ENCODE results near the gene CCDC68.

DNA sequence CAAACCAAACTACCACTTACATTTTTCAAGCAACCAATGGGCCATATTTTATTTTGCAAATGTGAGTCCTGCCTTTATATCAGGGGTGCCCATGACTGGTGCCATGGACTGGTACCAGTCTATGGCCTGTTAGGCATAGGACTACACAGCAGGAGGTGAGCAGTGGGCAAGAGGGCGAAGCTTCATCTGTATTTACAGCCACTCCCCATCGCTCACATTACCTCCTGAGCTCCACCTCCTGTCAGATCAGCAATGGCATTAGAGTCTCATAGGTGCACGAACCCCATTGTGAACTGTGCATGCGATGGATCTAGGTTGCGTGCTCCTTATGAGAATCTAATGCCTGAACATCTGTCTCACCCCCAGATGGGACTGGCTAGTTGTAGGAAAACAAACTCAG lies 53.6 kb downstream of the CCDC68 start:
- TF ChIP-seq, protein P1, sequence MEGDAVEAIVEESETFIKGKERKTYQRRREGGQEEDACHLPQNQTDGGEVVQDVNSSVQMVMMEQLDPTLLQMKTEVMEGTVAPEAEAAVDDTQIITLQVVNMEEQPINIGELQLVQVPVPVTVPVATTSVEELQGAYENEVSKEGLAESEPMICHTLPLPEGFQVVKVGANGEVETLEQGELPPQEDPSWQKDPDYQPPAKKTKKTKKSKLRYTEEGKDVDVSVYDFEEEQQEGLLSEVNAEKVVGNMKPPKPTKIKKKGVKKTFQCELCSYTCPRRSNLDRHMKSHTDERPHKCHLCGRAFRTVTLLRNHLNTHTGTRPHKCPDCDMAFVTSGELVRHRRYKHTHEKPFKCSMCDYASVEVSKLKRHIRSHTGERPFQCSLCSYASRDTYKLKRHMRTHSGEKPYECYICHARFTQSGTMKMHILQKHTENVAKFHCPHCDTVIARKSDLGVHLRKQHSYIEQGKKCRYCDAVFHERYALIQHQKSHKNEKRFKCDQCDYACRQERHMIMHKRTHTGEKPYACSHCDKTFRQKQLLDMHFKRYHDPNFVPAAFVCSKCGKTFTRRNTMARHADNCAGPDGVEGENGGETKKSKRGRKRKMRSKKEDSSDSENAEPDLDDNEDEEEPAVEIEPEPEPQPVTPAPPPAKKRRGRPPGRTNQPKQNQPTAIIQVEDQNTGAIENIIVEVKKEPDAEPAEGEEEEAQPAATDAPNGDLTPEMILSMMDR (IDR thresholded peaks at IDR 0.05), result no peak
- TF ChIP-seq POLR2A (IDR thresholded peaks at IDR 0.05) (no peak), EP300 (IDR thresholded peaks at IDR 0.05) (no peak)
